NCI-H446 (cell line): Measurements from ENCODE around the gene DNAH10.

ENCODE experiments used
- DNase-seq, 2 experiments: peaks; one replicate each; lab custom pipeline; 2025; lab: John Stamatoyannopoulos, UW

Gene DNAH10

DNA sequence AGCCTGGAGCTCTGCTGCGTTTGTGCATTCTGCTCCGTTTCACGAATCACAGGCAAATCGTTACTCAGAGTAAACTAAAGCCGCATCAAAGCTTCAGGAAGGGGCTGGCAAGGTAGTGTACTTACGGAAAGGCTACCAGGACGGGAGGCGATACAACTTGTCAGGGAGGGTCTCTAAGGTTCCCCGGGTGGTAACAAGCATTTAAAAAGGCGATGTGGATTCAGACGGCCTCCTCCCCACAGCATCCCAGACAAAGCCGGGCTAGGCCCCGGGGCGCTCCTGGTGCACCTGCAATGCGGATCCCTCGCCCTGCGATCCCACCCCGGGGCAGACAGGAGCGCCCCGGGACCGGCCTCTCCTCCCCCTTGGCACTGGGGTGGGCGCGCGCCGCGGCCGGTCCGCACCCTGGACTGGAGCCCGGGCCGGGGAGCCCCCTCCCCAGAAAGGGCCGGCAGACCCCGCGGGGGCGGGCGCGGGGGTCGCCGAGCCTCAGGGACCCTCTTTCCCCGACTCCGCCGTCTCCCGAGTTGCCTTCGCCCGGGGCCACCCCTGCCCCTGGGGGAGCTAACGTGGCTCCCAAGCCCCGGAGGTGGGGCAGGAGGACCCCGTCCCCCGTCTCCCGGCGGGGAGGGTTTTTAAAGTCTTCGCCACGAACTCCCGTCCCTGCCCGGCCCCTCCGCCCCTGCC, 209.8 kb downstream of the DNAH10 start:
- peak in 1 of 2 experiments; percentile 33 for DNase-seq

DNA sequence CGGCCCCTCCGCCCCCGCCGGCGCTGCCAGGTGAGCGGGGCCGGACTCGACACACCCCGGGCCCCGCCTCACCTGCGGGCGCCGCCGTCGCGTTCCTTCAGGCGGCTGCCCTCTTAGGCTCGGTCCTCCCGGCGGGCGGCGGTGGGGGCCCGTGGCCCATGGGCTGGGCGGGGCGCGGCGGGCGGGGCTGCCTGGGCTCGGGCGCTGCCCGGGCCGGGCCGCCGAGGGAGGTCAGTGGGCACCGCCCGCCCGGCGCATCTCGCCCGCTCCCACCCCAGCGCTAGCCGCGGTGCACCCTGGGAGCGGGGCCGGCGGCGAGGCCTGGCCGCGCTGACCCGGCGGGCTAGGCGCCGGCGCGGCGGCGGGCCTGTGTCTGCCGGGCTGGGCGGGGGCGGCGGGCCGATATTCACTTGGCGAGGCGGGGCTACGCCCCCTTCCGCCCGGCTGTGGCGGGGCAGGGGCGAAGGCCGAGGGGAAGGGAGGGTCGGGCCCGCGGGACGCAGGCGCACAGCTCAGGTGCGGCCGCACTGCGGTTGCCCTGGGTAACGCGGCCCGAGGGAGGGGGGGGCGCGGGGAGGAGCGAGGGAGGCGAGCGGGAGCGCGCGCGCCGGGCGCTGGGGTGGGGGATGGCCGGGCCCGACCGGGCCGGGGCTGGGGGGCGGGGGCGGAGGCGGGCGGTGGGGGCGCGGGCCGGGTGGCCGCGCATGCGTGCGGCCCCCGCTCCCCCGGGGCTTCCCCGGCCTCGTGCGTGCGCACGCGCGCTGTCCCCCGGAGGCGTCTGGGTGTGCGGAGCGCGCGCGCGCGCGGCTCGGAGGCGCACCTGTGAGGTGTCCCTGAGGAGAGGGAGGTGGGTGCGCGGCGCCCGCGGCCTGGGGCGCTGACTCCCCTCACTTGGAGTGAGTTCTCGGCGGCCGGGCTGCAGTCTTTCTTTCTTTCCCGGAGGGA, 210.6 kb downstream of the DNAH10 start, which contains the start of the genes CCDC92 and ZNF664:
CCDC92 (minus strand) TSS at position 375 of the 945 bp plus-strand sequence. CDS start 28,526 bp downstream, outside the sequence.
ZNF664 (plus strand) TSS at position 759 of the 945 bp plus-strand sequence. CDS start 38,930 bp downstream, outside the sequence.
- peak; percentile 79 to 97 for DNase-seq

DNA sequence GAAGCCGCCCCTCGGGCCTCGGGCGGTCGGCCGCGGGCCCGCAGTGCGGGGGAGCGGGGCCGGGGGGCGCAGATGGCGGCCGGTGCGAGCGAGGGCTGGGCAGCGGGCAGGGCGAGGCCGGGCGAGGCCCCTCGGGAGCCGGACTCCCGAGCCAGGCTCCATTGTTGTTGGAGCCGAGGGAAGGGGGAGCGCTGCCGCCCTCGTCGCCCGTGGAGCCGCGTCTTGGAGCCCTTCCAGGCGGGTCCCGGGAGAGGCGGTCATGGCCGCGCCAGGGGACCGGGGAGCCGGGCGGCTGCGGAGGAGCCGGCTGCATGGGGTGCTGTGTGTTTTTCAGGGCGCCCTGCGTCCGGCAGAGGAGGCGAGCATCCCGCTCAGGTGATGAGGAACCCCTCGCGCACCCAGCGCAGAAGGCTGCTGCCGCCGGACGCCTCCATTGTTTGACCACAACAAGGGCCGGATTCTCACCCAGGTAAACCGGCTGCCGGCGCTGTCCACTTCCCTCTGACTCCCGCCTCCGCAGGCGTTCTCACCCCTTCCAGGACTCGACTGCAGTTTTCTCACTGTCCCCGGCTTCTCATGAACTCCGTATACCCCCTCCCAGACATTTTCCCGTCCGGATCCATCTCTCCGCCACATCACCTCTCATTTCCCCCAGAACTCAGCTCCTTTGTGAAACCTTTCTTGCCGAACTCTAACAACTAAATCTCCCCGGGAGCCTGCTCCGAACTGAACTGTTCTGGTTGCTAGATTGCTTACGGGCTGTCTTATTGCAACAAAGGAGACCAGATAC, 211.6 kb downstream of the DNAH10 start:
- peak in 1 of 2 experiments; percentile 16 for DNase-seq

DNA sequence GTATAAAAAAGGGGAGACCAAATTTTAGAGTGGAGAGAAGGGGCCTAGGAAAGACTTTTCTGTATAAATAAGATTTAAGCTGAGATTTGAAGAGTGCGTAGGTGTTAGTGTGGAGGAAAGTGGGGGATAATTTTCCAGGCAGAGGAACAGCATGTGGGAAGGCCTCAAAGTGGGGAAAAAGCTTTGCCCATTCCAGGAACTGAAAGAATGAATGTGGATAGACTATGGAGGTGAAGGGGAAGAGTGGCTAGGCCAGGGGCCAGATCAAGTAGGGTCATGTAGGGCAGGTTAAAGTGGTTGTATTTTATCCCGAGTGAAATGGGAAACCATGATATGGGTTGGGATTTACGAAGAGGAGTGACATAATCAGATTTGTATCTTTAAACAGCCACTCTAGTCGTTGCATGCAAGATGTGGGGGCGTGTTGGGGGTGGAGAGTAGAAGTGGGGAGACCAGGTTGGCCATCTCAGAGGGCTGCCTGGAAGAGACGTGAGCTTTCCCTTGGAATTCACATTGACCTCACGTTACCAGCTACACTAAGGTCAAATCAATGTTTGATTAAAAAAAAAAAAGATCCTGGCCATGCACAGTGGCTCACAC, 214.2 kb downstream of the DNAH10 start:
- DNase-seq = no peak

DNA sequence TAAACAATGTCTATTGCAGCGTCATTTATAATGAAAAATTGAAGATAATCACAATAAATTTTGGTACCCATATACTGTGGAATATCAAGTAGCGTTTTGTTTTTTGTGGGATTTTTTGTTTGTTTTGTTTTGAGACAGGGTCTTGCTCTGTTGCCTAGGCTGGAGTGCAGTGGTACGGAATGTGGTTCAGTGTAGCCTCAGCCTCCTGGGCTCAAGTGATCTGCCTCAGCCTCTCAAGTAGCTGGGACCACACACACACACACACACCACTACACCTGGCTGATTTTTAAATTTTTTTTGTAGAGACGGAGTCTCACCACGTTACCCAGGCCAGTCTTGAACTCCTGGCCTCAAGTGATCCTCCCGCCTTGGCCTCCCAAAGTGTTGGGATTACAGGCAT, 217.5 kb downstream of the DNAH10 start:
- DNase-seq = no peak

DNA sequence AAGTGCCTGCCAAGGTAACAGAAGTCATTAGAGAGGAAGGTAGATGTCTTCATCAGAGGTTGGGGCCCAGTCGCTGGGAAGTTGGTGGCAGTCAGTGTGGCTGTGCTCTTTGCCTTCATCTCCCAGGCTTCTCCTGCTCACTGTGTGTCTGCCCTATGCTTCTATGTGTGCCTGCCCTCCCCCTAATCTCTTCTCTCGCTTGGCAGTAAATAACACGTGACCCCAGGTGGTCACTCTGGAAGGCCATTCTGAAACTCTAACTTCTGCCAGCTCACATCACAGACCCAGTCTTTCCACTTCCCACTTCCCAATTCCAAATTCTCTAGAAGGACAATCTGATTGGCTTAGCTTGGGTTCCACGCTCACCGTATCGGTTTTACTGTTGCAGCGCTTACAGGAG, 220.2 kb downstream of the DNAH10 start:
- DNase-seq = no peak

DNA sequence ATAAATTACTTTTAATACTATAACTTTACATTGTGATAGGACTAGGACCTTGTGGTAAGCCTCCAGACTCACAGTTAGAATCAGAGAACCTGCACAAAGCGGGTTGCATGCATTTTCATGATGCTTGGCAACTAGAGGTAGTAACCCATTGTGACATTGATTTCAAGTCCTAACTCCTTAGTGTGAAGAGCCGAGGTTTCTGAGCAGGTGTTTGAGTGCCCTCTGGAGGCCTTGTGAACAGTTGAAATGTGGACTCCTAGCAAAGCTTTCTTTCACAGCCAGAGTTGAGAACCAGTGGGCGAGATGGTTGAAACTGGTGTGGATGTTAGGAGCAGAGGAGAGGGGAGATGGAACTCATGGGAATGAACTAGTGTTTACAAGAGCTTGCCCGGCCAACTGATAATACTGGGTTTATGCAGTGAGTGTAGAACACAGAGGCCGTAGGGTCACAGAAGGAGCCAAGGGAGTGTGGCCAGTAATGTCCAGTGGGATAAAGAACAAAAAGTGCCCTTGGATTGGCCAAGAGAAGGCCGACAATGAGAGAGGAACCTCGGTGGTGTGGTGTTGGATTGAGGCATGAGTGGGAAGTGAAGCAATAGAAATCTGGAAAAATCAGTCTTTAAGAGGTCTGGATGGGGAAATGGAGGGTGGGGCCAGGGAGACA, 221.9 kb downstream of the DNAH10 start:
- peak; percentile 37 to 57 for DNase-seq

DNA sequence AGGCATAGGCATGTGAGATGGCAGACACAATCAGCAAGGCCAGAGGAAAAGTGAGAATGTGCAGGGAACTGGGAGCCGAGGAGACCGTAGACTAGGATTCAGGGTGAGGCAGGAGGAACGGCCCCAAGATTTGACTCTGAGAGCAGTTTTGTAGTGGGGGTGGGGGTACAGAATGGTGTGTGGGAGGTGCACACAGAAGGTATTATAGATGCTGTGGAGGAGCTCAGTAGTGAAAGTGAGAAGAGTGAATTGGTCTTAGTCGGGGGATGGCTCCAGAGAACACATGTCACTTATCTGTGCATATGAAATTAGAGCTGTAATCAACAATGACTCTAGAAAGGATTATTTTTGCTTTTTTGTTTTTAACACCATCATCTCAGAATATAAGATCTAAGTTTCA, 222.8 kb downstream of the DNAH10 start:
- no peak for DNase-seq
